ENCODE data around the gene GOLPH3L.
"Not testable (repeated sequence)": the region's sequence is repeated elsewhere in the genome, so short reads cannot be mapped to it uniquely, and the experiment has no call there.

GOLPH3L gene

DNA sequence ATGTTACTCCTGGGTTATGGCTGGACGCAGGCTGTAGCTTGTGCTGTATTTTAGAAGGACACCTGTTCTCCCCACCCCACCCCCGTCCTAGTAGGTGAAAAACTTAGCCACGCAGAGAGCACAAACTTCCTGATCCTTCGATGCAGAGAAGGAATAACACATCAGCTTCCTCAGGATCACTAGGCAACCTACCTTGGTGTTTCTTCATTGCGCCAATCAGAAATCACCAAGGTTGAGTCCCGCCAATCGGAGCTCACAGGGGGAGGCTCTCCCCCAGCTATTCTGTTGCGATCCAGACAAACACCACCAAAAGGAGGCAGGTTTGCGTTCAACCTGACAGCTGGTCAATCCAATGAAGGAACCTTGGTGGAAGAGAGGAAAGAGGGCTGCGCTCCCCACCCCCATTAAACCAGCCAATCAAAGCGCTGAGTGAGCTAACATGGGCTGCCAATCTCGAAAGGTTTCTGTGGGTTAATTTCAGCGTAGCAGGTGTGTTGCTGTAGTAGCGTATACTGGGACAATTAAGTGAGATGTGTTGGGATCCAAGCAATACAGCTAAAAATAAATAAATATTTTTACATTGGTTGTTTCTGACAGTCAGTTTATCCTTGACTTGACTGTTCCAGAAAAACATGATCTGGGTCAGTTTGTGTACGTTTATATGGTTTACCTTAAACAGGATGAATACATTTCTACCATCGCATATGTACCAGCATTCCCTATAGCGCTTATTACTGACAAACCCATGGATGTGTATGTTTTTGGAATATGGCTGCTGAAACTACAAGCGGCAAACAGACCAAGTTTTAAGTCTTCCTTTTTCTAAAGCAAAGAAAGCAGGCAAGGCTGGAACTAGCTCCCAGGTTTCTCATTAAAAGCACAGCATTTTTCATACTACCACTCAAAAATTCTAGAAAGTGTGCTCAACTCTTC lies at the start of gene GOLPH3L:
GOLPH3L (minus strand) TSS at position 160 of the 933 bp plus-strand sequence. CDS start 2,316 bp downstream, outside the sequence.
- DNase-seq (ENCODE audit: low read depth, low spot score) = peak; percentile 81

DNA sequence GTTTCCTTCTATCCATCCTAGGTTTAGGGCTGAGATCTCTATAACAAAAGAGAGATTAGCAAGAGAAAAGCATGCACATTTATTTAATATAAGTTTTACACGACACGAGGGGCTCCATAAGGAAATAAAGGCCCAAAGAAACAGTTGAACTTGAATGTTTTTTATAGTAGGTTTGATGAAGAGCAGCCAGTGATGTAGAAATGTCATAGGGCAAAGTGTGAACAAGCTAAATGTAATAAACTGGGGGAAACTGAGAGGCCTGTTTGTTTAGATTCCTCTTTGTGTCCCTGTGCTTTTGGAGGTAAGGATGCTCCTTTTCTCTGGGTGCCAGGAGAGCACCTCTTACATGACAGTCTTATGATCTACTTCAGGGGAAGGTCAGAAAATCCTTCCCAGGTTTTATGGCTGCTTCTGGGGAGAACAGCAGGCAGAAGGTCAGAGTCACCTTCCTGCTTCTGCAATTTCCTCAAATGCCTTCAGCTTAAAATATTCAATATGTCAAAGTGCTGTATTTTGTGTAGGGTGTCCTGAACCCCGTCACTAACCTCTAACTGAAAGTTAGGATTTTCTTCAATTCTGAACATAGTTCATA lies 33.3 kb upstream of the GOLPH3L start:
- DNase-seq (ENCODE audit: low read depth, low spot score) = no peak

DNA sequence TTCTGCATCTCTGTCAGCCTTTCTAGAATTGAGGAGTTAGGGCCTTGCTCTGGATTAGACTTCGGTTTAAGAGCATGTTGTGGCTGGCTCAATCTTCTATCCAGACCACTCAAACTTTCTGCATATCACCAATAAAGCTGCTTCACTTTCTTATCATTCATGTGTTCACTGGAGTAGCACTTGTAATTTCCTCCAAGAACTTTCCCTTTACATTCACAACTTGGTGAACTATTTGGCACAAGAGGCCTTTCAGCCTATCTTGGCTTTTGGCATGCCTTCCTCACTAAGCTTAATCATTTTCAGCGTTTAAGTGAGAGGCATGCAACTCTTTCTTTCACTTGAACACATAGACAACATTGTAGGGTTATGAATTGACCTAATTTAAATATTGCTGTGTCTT lies 27.4 kb upstream of the GOLPH3L start:
- no peak for DNase-seq (ENCODE audit: low read depth, low spot score)

GRCh38 chr1:150720703-150721102 lies 23.7 kb upstream of the GOLPH3L start, which contains the start of gene HORMAD1:
Gene HORMAD1 (minus strand): TSS chr1:150720895. CDS start chr1:150719505, 1,390 bp downstream.
- DNase-seq (ENCODE audit: low read depth, low spot score) = no peak

DNA sequence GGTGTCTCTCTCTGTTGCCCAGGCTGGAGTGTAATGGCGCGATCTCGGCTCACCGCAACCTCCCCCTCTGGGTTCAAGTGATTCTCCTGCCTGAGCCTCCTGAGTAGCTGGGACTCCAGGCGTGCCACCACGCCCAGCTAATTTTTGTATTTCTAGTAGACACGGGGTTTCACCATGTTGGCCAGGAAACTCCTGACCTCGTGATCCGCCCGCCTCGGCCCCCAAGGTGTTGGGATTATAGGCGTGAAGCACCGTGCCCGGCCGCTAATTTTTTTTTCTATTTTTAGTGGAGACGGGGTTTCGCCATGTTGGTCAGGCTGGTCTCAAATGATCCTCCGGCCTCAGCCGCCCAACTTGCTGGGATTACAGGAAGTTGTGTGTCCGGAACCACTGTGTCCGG lies 23.1 kb upstream of the GOLPH3L start:
- DNase-seq (ENCODE audit: low read depth, low spot score) = no peak

DNA sequence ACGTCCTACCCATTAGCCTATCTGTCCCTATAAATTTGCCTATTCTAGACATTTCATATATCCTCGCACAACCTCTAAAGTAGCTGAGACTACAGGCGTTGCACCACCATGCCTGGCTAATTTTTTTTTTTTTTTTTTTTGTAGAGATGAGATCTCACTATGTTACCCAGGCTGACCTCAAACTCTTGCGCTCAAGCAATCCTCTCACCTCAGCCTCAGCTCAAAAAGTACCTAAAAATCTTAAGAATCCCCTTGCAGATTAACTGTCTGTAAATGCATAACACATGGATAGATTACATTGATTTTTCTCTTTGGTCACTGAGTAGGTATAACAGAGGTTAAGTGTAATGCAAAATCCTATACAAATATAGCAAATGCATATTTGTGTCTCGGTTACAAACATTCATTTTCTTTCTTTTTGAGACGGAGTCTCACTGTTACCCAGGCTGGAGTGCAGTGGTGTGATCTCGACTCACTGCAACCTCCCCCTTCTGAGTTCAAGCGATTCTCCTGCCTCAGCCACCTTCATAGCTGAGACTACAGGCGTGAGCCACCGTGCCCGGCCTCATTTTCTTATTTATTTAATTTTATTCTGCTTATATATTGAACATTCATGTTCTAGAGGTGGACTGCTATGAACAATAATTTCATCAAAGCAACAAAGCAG lies 21.4 kb upstream of the GOLPH3L start:
- DNase-seq (ENCODE audit: low read depth, low spot score) = no peak

DNA sequence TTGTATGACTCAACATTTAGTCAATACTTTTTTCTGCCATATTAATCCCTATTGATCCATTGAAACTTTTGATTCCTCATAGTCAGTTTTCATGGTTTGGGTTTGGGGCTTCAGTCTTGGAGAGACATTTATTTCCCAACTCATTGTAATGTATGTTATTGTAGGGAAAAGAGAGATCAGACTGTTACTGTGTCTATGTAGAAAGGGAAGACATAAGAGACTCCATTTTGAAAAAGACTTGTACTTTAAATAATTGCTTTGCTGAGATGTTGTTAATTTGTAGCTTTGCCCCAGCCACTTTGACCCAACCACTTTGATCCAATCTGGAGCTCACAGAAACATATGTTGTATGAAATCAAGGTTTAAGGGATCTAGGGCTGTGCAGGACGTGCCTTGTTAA lies 12.1 kb upstream of the GOLPH3L start:
- DNase-seq (ENCODE audit: low read depth, low spot score) = not testable (repeated sequence)

GRCh38 chr1:150708595-150708994 lies 11.6 kb upstream of the GOLPH3L start:
- no peak for DNase-seq (ENCODE audit: low read depth, low spot score)

DNA sequence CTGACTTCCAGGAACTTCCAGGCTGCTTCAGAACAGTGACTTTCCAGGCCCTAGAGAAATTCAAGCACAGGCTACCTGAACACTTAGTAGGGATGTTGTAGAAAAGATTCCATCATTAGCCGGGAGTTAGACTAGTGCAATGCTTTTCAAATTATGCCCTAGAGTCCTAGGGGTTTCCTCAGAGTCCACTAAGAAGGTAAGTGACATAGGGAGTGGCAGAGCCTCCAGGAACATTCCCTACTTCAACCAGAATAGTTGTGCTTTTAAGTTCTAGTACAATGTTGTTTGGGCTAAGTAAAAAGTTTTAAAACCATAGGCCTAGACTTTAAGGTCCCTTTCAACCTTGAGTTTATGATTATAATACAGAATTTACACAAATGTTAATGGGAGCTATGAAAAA lies 9.1 kb upstream of the GOLPH3L start:
- DNase-seq (ENCODE audit: low read depth, low spot score) = no peak

- DNase-seq (ENCODE audit: low read depth, low spot score) = no peak
Observed at GRCh38 chr1:150703427-150703826, 6.5 kb upstream of the GOLPH3L start.

DNA sequence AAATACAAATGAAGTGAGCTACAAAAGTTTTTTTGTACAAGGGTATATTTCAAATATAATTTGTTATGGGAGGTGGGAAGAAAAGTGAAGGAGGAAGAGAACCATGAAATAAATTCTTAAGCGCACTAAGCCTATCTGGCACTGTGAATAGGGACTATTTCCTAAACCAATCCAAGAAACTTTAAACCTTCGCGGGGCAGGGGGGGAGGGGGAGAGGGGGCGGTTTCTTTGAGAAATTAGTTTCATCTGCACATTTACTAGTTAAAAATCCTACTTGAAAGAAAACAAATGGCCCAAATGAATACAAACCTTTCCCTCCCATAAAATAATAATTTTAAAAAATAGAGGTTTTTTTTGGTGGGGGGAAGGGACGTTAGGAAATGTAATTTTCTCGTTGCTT lies 364 bp downstream of the GOLPH3L start:
- no peak for DNase-seq (ENCODE audit: low read depth, low spot score)

DNA sequence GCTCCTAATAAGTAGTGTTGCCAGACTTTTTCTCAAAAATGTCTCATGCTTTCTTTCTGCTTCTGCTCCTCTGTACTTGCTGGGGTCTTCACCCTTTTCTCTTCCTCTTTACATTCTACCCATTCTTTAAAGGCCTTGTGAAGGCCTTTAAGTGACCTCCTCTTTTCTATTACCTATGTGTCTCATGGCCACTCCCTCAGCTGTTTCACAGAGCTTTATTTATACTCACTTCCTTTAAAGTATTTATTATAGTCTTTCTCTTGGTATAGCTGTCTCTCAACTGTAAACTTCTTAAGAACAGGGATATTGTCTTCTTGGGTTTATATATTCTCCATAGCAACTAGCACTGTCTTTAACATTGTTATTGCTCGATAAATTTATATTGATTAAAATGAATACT lies 792 bp downstream of the GOLPH3L start:
- no peak for DNase-seq (ENCODE audit: low read depth, low spot score)

DNA sequence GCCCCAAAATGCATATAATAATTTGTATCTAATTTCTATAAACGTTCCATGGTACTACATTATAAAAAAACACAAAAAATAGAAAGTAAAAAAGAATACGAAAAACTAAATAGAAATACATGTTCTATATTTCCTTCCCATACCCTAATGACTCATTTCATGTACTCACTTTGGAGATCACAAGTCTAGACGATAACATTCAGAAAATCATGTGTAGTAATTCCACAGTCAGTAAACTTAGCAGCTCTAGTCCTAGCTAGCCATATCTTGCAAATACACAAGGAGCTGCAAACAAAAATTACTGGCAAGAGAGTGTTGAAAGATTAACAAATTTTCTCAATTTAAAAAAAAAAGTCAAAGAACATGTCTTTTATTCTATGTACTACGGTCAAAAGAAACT lies 1.4 kb downstream of the GOLPH3L start:
- DNase-seq (ENCODE audit: low read depth, low spot score) = no peak

- DNase-seq (ENCODE audit: low read depth, low spot score) = no peak
Observed at GRCh38 chr1:150692720-150693119, 4.2 kb downstream of the GOLPH3L start.

DNA sequence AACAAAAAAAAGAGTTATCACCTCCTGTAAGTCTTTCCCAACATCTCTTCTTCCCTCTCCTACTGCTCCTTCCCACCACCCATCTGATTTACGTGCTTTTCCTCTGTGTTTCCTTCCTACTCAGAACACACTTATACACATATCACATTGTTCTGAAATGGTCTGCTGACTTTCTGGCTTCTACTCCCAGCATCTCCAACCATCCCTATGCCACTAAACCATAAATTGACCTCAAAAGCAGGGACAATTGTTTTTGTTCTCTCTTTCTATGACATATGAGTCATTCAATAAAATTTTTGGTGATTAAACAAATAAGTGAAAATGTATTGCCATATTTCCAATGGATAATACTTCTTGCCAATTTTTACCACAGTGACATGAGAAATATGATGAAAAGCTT lies 8.2 kb downstream of the GOLPH3L start:
- no peak for DNase-seq (ENCODE audit: low read depth, low spot score)

- DNase-seq (ENCODE audit: low read depth, low spot score) = no peak
Observed at GRCh38 chr1:150686275-150686674, 10.7 kb downstream of the GOLPH3L start.

- no peak for DNase-seq (ENCODE audit: low read depth, low spot score)
Observed at GRCh38 chr1:150683914-150684313, 13.0 kb downstream of the GOLPH3L start.

DNA sequence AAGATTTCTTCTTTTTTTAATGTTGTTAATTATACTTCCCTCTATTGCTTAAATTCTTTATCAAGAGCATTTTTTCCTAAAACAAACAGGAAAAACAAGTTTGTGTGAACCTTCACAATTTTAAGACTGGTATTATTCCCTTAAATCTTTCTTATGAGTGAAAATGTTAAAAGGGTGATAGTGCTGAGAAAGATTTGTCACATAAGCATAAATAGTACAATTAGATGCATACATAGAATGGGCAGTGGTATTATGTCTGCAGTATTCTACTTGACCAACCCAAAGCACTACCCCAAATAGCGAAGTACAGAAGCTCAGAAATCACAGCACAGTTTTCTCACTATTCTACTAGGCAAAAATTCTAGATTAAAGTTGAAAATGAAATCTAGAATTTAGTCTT lies 18.0 kb downstream of the GOLPH3L start:
- no peak for DNase-seq (ENCODE audit: low read depth, low spot score)

GRCh38 chr1:150674881-150675280 lies 22.1 kb downstream of the GOLPH3L start:
- DNase-seq (ENCODE audit: low read depth, low spot score) = no peak

GRCh38 chr1:150663321-150663720 lies 33.6 kb downstream of the GOLPH3L start:
- DNase-seq (ENCODE audit: low read depth, low spot score) = no peak

- DNase-seq (ENCODE audit: low read depth, low spot score) = no peak
Observed at GRCh38 chr1:150662811-150663210, 34.1 kb downstream of the GOLPH3L start.

- DNase-seq (ENCODE audit: low read depth, low spot score) = no peak
Observed at GRCh38 chr1:150661156-150661555, 35.8 kb downstream of the GOLPH3L start.
